HL-60/S4 (cell line): Measurements from ENCODE around the gene STRA8.

Source experiments
- in situ Hi-C: fragments of 300-500 bp; cut with MboI; formaldehyde crosslinking; loops from 2 replicates; pipeline ENCODE4 v1.14.3; 2022; ENCODE audit warnings: low sequenced_read_pairs

The STRA8 gene

DNA sequence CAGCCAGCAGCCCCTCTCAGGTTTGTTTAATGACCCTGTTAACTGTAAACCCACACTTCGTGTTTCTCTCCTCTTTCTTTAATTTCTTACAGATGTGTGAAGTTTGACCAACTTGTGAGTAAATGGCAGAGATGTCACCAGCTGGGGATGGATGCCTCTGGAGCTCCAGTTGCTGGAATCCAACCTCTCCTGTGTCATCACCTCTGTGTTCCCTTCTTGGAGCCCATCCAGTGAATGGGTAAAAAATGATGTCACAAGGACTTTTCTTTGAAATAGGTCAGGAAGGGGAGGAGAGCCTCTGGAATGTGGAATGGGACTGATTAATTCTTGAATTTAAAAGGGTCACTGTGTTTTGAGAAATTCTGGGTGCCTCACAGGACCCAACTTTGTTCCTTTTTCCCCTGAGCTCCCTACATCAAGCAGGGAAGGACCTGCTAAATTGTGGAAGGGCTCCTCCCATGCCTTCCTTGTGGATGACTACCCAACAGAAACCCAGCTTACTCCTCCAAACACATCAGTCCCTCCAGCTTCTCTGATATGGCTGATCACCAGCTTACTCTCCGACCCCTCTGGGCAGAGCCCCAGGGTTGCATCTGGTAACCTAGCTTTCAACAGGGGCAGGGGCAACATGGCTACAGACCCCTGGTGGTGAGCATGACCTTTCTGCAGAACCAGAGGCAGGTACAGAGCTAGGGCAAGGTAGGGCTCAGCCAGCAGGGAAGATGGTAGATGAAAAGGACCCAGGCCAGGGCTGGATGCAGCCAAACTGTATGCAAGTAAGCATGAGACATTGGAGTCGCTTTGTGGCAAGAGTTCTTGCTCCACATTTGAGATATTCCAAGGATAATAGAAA is 67.5 kb downstream of the STRA8 start:
- in situ Hi-C loops = no loop called here
